Subcutaneous adipose tissue (tissue), 4 donors: ENCODE data around the gene NEK4. TPM values are rescaled to one million over a fixed set of nuclear protein-coding genes. Genes with fewer than 3 reads are reported as not detected.

ENCODE experiments used
- CTCF ChIP-seq: fragments of 450-650 bp; IDR thresholded peaks from one replicate; pipeline ENCODE4 v1.5.1; 2016; ENCODE audit warnings: low read depth, mild to moderate bottlenecking, control low read depth, antibody characterized with exemption, moderate library complexity
- total RNA-seq, 4 donors: library from RNA; depleted of rRNA; stranded (reverse); fragments of >200 nt; gene quantifications; one replicate each; pipeline ENCODE4 v1.1.0, GENCODE V29; 2016

The NEK4 gene
- total RNA-seq, 4 donors from 2014 or later: 9.0 to 18.4 (median 13.7) TPM

- no peak for TF ChIP-seq CTCF
Measured at GRCh38 chr3:52777127-52777958, 6.6 kb upstream of the NEK4 start, which contains the start of gene ITIH1. TSS of gene ITIH1 (plus strand) at chr3:52777599. CDS start at chr3:52777616, 17 bp downstream.

GRCh38 chr3:52775877-52776276 lies 5.1 kb upstream of the NEK4 start:
- TF ChIP-seq CTCF: no peak

- TF ChIP-seq CTCF: no peak
Measured at GRCh38 chr3:52774901-52775864, 4.4 kb upstream of the NEK4 start.

- no peak for TF ChIP-seq CTCF
Measured at GRCh38 chr3:52774066-52774713, 3.5 kb upstream of the NEK4 start.

- TF ChIP-seq CTCF: no peak
Measured at GRCh38 chr3:52773361-52774065, 2.8 kb upstream of the NEK4 start.

GRCh38 chr3:52771702-52772101 lies 962 bp upstream of the NEK4 start:
- no peak for TF ChIP-seq CTCF
